OCI-LY1 (cell line): ENCODE data around the gene SEMA5A.

ENCODE experiments used
- H2AFZ ChIP-seq: fragments of 200-600 bp; sonication (generic), shearing (Covaris generic); 2 replicates; pipeline ENCODE4 v1.6.0; 2014; ENCODE audit warnings: antibody characterized with exemption, mild to moderate bottlenecking, low read length
- H3F3A ChIP-seq: fragments of 200-600 bp; sonication (generic), shearing (Covaris generic); 2 replicates; pipeline ENCODE4 v1.6.0; 2014; ENCODE audit warnings: mild to moderate bottlenecking, antibody characterized with exemption, low read length, moderate library complexity; ENCODE audit not compliant: insufficient read depth
- H3K27ac ChIP-seq: fragments of 200-600 bp; sonication (generic); 2 replicates; pipeline ENCODE4 v1.5.1; 2014; ENCODE audit warnings: low read length, mixed run types, mild to moderate bottlenecking, low read depth; ENCODE audit not compliant: poor library complexity, severe bottlenecking
- H3K27me3 ChIP-seq: fragments of 200-600 bp; sonication (generic); 2 replicates; pipeline ENCODE4 v1.6.0; 2014; ENCODE audit warnings: antibody characterized with exemption, mild to moderate bottlenecking, low read length, moderate library complexity; ENCODE audit not compliant: insufficient read depth
- H3K36me3 ChIP-seq: fragments of 200-600 bp; sonication (generic); 2 replicates; pipeline ENCODE4 v1.6.1; 2014; ENCODE audit warnings: mild to moderate bottlenecking, antibody characterized with exemption, low read length, moderate library complexity, mixed read lengths; ENCODE audit not compliant: insufficient read depth
- H3K4me1 ChIP-seq: fragments of 200-600 bp; sonication (generic); 2 replicates; pipeline ENCODE4 v1.5.1; 2014; ENCODE audit warnings: mild to moderate bottlenecking, low read length, moderate library complexity; ENCODE audit not compliant: insufficient read depth, severe bottlenecking
- H3K4me2 ChIP-seq: fragments of 200-600 bp; sonication (generic), shearing (Covaris generic); 2 replicates; pipeline ENCODE4 v1.6.1; 2014; ENCODE audit warnings: low read length
- H3K4me3 ChIP-seq: fragments of 200-600 bp; sonication (generic); 2 replicates; pipeline ENCODE4 v1.5.1; 2014; ENCODE audit warnings: low read length, low read depth, mild to moderate bottlenecking, mixed read lengths; ENCODE audit not compliant: poor library complexity, severe bottlenecking
- H3K79me2 ChIP-seq: fragments of 200-600 bp; shearing (Covaris generic); 2 replicates; pipeline ENCODE4 v1.6.1; 2016; ENCODE audit warnings: mixed run types, low read length, mixed read lengths; ENCODE audit not compliant: insufficient read depth
- H3K9ac ChIP-seq: fragments of 200-600 bp; sonication (generic), shearing (Covaris generic); 2 replicates; pipeline ENCODE4 v1.6.1; 2014; ENCODE audit warnings: mild to moderate bottlenecking, low read length, mixed read lengths
- H3K9me2 ChIP-seq: fragments of 200-600 bp; sonication (generic), shearing (Covaris generic); 2 replicates; pipeline ENCODE4 v1.6.1; 2014; ENCODE audit warnings: low read depth, mild to moderate bottlenecking, low read length, mixed read lengths
- H3K9me3 ChIP-seq: fragments of 200-600 bp; shearing (Covaris generic); 2 replicates; pipeline ENCODE4 v1.6.1; 2014; ENCODE audit warnings: low read length, mixed read lengths
- H4K20me1 ChIP-seq: fragments of 200-600 bp; sonication (generic), shearing (Covaris generic); 2 replicates; pipeline ENCODE4 v1.6.0; 2016; ENCODE audit warnings: mild to moderate bottlenecking, low read length; ENCODE audit not compliant: insufficient read depth
- CTCF ChIP-seq: fragments of 200-600 bp; sonication (generic), shearing (Covaris generic); IDR thresholded peaks from 2 replicates; pipeline ENCODE4 v1.5.1; 2017; ENCODE audit warnings: mild to moderate bottlenecking, antibody characterized with exemption, low read length, moderate library complexity, mixed read lengths
- EZH2 ChIP-seq: fragments of 200-600 bp; sonication (generic), shearing (Covaris generic); IDR thresholded peaks from 2 replicates; pipeline ENCODE4 v1.8.0; 2017; ENCODE audit warnings: borderline replicate concordance, mixed run types, mild to moderate bottlenecking, antibody characterized with exemption, low read length, moderate library complexity, mixed read lengths

The SEMA5A gene

GRCh38 chr5:9263656-9264055, 282.2 kb downstream of the SEMA5A start:
- H3F3A ChIP-seq = no peaks in the 10 kb centered on the region
- TF ChIP-seq EZH2 (no peak), CTCF (no peak)

GRCh38 chr5:9251379-9251980, 294.4 kb downstream of the SEMA5A start:
- TF ChIP-seq CTCF = no peak
- TF ChIP-seq EZH2 = no peak
- Histone ChIP-seq H3K36me3 (no peaks in the 10 kb centered on the region), H3K9me2 (no peaks in the 10 kb centered on the region), H3F3A (no peaks in the 10 kb centered on the region), H2AFZ (no peak overlapping the region), H3K4me2 (no peak overlapping the region), H3K4me3 (no peak overlapping the region), H3K27ac (no peak overlapping the region), H4K20me1 (no peaks in the 10 kb centered on the region), H3K4me1 (no peaks in the 10 kb centered on the region), H3K9me3 (no peaks in the 10 kb centered on the region), H3K9ac (no peak overlapping the region), H3K27me3 (no peaks in the 10 kb centered on the region), H3K79me2 (no peaks in the 10 kb centered on the region)

More at GRCh38 chr5:9263656-9264055, 282.2 kb downstream of the SEMA5A start:
- Histone ChIP-seq H3K9me3 (no peaks in the 10 kb centered on the region), H3K36me3 (no peaks in the 10 kb centered on the region), H3K27me3 (no peaks in the 10 kb centered on the region), H2AFZ (no peak overlapping the region), H3K27ac (no peak overlapping the region), H3K4me2 (no peak overlapping the region), H3K4me1 (no peaks in the 10 kb centered on the region), H4K20me1 (no peaks in the 10 kb centered on the region), H3K79me2 (no peaks in the 10 kb centered on the region), H3K4me3 (no peak overlapping the region), H3K9me2 (no peaks in the 10 kb centered on the region), H3K9ac (no peak overlapping the region)

- Histone ChIP-seq H3K27ac (no peak overlapping the region), H2AFZ (no peak overlapping the region), H3K27me3 (no peaks in the 10 kb centered on the region), H3K9ac (no peak overlapping the region), H3K4me3 (no peak overlapping the region), H3F3A (no peaks in the 10 kb centered on the region), H3K9me2 (no peaks in the 10 kb centered on the region), H3K4me1 (no peaks in the 10 kb centered on the region), H3K36me3 (no peaks in the 10 kb centered on the region), H3K4me2 (no peak overlapping the region), H4K20me1 (no peaks in the 10 kb centered on the region), H3K9me3 (no peaks in the 10 kb centered on the region), H3K79me2 (no peaks in the 10 kb centered on the region)
- TF ChIP-seq EZH2 = no peak
- no peak for TF ChIP-seq CTCF
These were observed 296.6 kb downstream of the SEMA5A start for GRCh38 chr5:9249231-9249630.
